A549 (cell line): ENCODE data around the gene FCGR2B. TPM values are rescaled to one million over a fixed set of nuclear protein-coding genes. Genes with fewer than 3 reads are reported as not detected.
A peak's percentile ranks its signal among the peaks of the same experiment; 100 is the strongest.

Experiments
- ATAC-seq, 2 experiments: fragments of 200-7000 bp in 1 of 2; fragments of >200 bp in 1 of 2; cut with Nextera tagmentation in 1 of 2; cut with Tn5 transposase in 1 of 2; 3 replicates each; pipeline versions ENCODE4 v1.8.0 to v1.9.1; 2018 to 2020; ENCODE audit warnings: mild to moderate bottlenecking in 1 of 2, moderate library complexity in 1 of 2
- CTCF ChIA-PET: fragments of 300-600 bp; sonication (Branson Sonifier 250); formaldehyde crosslinking; extraction: SDS; loops from one replicate; lab custom pipeline; 2021; ENCODE audit warnings: antibody characterized with exemption, inconsistent platforms; lab: Yijun Ruan, JAX
- POLR2A ChIA-PET: fragments of 350-600 bp; formaldehyde crosslinking; extraction: SDS; loops from one replicate; lab custom pipeline; 2021; ENCODE audit warnings: antibody characterized with exemption, inconsistent platforms; lab: Yijun Ruan, JAX
- DNase-seq, 2 experiments: peaks; one replicate each; pipeline versions ENCODE4 v3.0.0 to v3.0.0-alpha.2; 2011 to 2016; ENCODE audit warnings: low read depth in 1 of 2, low spot score in 1 of 2
- FAIRE-seq: peaks from 2 replicates; lab custom pipeline; 2011; peaks lifted over from hg19 to GRCh38; lab: Jason Lieb, UNC
- H3K27ac ChIP-seq, 2 experiments: fragments of >200 bp; sonication (Bioruptor Twin); formaldehyde crosslinking; 3 replicates each; pipeline ENCODE4 v1.5.1; 2016 to 2017
- H3K4me1 ChIP-seq: fragments of >200 bp; sonication (Bioruptor Twin); formaldehyde crosslinking; 3 replicates; pipeline ENCODE4 v1.6.1; 2016
- H3K4me2 ChIP-seq: fragments of >200 bp; sonication (Bioruptor Twin); formaldehyde crosslinking; 3 replicates; pipeline ENCODE4 v1.6.1; 2016
- H3K4me3 ChIP-seq: fragments of >200 bp; sonication (Bioruptor Twin); formaldehyde crosslinking; 3 replicates; pipeline ENCODE4 v1.5.1; 2016
- H3K9me3 ChIP-seq: fragments of >200 bp; sonication (Bioruptor Twin); formaldehyde crosslinking; 3 replicates; pipeline ENCODE4 v1.6.1; 2016
- PHF8 ChIP-seq: fragments of 200-600 bp; sonication (generic); IDR thresholded peaks from 2 replicates; pipeline ENCODE4 v1.6.1; 2016; ENCODE audit warnings: low read depth, mild to moderate bottlenecking, antibody characterized with exemption, moderate library complexity, borderline replicate concordance
- WGBS: methylation state at CpG from one replicate; pipeline ENCODE4 v1.1.6; 2017; ENCODE audit errors: missing lambda C conversion rate; 5-methylcytosine and 5-hydroxymethylcytosine counted together
- polyA plus RNA-seq, 4 experiments: library from polyadenylated mRNA; depleted of rRNA in 3 of 4; stranded (reverse); fragments of >200 nt; fragmentation: RNase III in 1 of 4; extraction: RNeasy Plus Mini Kit Qiagen cat#74134 plus additional on column Dnase treatment in 1 of 4; gene quantifications; 2 replicates in 3 of 4; 3 replicates in 1 of 4; pipeline ENCODE4 v1.2.3, GENCODE V29; 2011 to 2017
- small RNA-seq, 6 experiments: library from RNA; depleted of rRNA; stranded (forward); fragments of <200 nt; gene quantifications; one replicate each; pipeline ENCODE3, GENCODE V24; 2012
- TF ChIP-seq, protein P1 (sequence below): IDR thresholded peaks from 2 replicates; pipeline ENCODE4 v1.6.1; 2012
- TF ChIP-seq, protein P2 (sequence below): IDR thresholded peaks from 2 replicates; pipeline ENCODE4 v1.6.1; 2012
- TF ChIP-seq, protein P3 (sequence below): IDR thresholded peaks from 2 replicates; pipeline ENCODE4 v1.6.1; 2012; ENCODE audit warnings: low read depth, borderline replicate concordance
- TF ChIP-seq, protein P4 (sequence below): fragments of >200 bp; sonication (Bioruptor Twin); formaldehyde crosslinking; IDR thresholded peaks from 3 replicates; pipeline ENCODE4 v1.6.1; 2016

FCGR2B gene
- polyA plus RNA-seq, 2 of the 4 experiments (the other 2 are of a cell fraction): not detected

DNA sequence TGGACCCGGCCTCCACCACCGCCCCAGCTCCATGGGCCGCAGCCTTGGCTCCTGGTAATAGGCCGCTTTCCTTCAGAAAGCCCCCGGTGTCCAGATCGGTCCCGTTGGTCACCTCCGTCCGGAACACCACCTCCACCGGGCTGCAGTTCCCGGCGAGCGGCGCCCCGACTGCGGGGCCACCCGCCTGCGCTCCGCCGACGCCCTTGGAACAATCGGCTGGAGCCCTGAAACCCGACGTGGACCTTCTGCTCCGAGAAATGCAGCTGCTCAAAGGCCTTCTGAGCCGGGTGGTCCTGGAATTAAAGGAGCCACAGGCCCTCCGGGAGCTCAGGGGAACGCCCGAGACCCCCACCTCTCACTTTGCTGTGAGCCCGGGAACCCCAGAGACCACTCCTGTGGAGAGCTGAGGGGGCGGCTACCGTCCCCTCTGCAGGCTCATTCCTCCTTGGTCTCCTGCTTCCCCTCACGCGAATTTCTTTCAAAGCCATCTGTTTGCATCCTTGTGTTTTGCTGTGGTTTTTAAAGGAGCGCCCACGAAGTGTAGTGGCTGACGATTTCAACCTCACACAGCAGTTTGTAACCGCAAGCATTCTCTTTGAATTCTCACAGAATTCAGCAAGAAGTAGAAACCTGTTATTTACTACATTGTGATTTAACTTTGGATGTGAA lies 64.4 kb downstream of the FCGR2B start:
- Histone ChIP-seq H3K4me1 (peaks cover 10% of the 10 kb centered on the region; the same call in 2 of the 3 replicates), H3K4me2 (peak overlapping the region; percentile 90), H3K27ac (peak overlapping the region; percentile 90 to 97), H3K4me3 (peak overlapping the region; percentile 73), H3K9me3 (no peaks in the 10 kb centered on the region)
- ChIA-PET CTCF (interaction anchor here (0.7 to 6.4 kb wide), 8 partner anchors 9 to 412 kb away, joined by 3 to 80 read pairs (median 3); partner anchors contain the start of gene ATF6), POLR2A (interaction anchor here (0.8 to 2.5 kb wide), 11 partner anchors 9 to 196 kb away, joined by 3 to 19 read pairs (median 5); partner anchors contain the start of gene DUSP12)
- ATAC-seq (peak; percentile 2; a peak in 3 of 6 replicates), DNase-seq (no peak), FAIRE-seq (no peak)
- TF ChIP-seq, protein P1, sequence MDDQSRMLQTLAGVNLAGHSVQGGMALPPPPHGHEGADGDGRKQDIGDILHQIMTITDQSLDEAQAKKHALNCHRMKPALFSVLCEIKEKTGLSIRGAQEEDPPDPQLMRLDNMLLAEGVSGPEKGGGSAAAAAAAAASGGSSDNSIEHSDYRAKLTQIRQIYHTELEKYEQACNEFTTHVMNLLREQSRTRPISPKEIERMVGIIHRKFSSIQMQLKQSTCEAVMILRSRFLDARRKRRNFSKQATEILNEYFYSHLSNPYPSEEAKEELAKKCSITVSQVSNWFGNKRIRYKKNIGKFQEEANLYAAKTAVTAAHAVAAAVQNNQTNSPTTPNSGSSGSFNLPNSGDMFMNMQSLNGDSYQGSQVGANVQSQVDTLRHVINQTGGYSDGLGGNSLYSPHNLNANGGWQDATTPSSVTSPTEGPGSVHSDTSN: peak; percentile 27; the same call in 1 of the 2 replicates
- TF ChIP-seq, protein P2, sequence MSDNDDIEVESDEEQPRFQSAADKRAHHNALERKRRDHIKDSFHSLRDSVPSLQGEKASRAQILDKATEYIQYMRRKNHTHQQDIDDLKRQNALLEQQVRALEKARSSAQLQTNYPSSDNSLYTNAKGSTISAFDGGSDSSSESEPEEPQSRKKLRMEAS: no peak
- peak; percentile 56; the same call in 1 of the 2 replicates for TF ChIP-seq PHF8
- TF ChIP-seq, protein P3, sequence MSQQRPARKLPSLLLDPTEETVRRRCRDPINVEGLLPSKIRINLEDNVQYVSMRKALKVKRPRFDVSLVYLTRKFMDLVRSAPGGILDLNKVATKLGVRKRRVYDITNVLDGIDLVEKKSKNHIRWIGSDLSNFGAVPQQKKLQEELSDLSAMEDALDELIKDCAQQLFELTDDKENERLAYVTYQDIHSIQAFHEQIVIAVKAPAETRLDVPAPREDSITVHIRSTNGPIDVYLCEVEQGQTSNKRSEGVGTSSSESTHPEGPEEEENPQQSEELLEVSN: 0 out of 2 replicates have a peak, but pooled peaks have one; percentile 33
- TF ChIP-seq, protein P4, sequence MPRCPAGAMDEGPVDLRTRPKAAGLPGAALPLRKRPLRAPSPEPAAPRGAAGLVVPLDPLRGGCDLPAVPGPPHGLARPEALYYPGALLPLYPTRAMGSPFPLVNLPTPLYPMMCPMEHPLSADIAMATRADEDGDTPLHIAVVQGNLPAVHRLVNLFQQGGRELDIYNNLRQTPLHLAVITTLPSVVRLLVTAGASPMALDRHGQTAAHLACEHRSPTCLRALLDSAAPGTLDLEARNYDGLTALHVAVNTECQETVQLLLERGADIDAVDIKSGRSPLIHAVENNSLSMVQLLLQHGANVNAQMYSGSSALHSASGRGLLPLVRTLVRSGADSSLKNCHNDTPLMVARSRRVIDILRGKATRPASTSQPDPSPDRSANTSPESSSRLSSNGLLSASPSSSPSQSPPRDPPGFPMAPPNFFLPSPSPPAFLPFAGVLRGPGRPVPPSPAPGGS: peak; percentile 50; the same call in 1 of the 3 replicates
- WGBS: 12% methylated on average over 25 of the region's 38 CpGs

Small RNA genes within 50 kb of the gene (small RNA-seq; reads per million reads assigned to genes)
- gene RF00019: 0 reads per million in 6 experiments

Other genes starting within 250 kb of the FCGR2B start
- gene FCGR2A, start 157.7 kb upstream of the FCGR2B start, polyA plus RNA-seq (2011; rRNA removed): 0.12 and 0.13 TPM in 2 replicates
- not detected in 3 replicates for gene FCGR2A, start 157.7 kb upstream of the FCGR2B start, polyA plus RNA-seq (2017; fragmentation: RNase III; extraction: RNeasy Plus Mini Kit Qiagen cat#74134 plus additional on column Dnase treatment)
- 0.22 and 0.58 TPM in 2 replicates for gene HSPA6, start 138.6 kb upstream of the FCGR2B start, polyA plus RNA-seq (2011; rRNA removed)
- 0.26 to 0.50 TPM (median 0.50 TPM) in 3 replicates for gene HSPA6, start 138.6 kb upstream of the FCGR2B start, polyA plus RNA-seq (2017; fragmentation: RNase III; extraction: RNeasy Plus Mini Kit Qiagen cat#74134 plus additional on column Dnase treatment)
- gene FCGR3A, start 113.3 kb upstream of the FCGR2B start, polyA plus RNA-seq (2011; rRNA removed): not detected in 2 replicates
- gene FCGR3A, start 113.3 kb upstream of the FCGR2B start, polyA plus RNA-seq (2017; fragmentation: RNase III; extraction: RNeasy Plus Mini Kit Qiagen cat#74134 plus additional on column Dnase treatment): not detected in 3 replicates
- not detected in 2 replicates for gene FCGR3B, start 32.0 kb upstream of the FCGR2B start, polyA plus RNA-seq (2011; rRNA removed)
- not detected in 3 replicates for gene FCGR3B, start 32.0 kb upstream of the FCGR2B start, polyA plus RNA-seq (2017; fragmentation: RNase III; extraction: RNeasy Plus Mini Kit Qiagen cat#74134 plus additional on column Dnase treatment)
- 0.07 and 0.10 TPM in 2 replicates for gene FCRLA, start 44.1 kb downstream of the FCGR2B start, polyA plus RNA-seq (2011; rRNA removed)
- not detected in 3 replicates for gene FCRLA, start 44.1 kb downstream of the FCGR2B start, polyA plus RNA-seq (2017; fragmentation: RNase III; extraction: RNeasy Plus Mini Kit Qiagen cat#74134 plus additional on column Dnase treatment)
- gene FCRLB, start 58.4 kb downstream of the FCGR2B start, polyA plus RNA-seq (2011; rRNA removed): 0.69 and 0.75 TPM in 2 replicates
- gene FCRLB, start 58.4 kb downstream of the FCGR2B start, polyA plus RNA-seq (2017; fragmentation: RNase III; extraction: RNeasy Plus Mini Kit Qiagen cat#74134 plus additional on column Dnase treatment): 0.48 to 0.62 TPM (median 0.54 TPM) in 3 replicates
- 79.2 and 96.3 TPM in 2 replicates for gene DUSP12, start 86.6 kb downstream of the FCGR2B start, polyA plus RNA-seq (2011; rRNA removed)
- gene DUSP12, start 86.6 kb downstream of the FCGR2B start, polyA plus RNA-seq (2017; fragmentation: RNase III; extraction: RNeasy Plus Mini Kit Qiagen cat#74134 plus additional on column Dnase treatment): 47.3 to 50.2 TPM (median 49.6 TPM) in 3 replicates
- gene ATF6, start 103.2 kb downstream of the FCGR2B start, polyA plus RNA-seq (2011; rRNA removed): 26.8 and 28.0 TPM in 2 replicates
- gene ATF6, start 103.2 kb downstream of the FCGR2B start, polyA plus RNA-seq (2017; fragmentation: RNase III; extraction: RNeasy Plus Mini Kit Qiagen cat#74134 plus additional on column Dnase treatment): 8.6 to 9.2 TPM (median 9.0 TPM) in 3 replicates